ENCODE results near the gene COL5A3.

DNA sequence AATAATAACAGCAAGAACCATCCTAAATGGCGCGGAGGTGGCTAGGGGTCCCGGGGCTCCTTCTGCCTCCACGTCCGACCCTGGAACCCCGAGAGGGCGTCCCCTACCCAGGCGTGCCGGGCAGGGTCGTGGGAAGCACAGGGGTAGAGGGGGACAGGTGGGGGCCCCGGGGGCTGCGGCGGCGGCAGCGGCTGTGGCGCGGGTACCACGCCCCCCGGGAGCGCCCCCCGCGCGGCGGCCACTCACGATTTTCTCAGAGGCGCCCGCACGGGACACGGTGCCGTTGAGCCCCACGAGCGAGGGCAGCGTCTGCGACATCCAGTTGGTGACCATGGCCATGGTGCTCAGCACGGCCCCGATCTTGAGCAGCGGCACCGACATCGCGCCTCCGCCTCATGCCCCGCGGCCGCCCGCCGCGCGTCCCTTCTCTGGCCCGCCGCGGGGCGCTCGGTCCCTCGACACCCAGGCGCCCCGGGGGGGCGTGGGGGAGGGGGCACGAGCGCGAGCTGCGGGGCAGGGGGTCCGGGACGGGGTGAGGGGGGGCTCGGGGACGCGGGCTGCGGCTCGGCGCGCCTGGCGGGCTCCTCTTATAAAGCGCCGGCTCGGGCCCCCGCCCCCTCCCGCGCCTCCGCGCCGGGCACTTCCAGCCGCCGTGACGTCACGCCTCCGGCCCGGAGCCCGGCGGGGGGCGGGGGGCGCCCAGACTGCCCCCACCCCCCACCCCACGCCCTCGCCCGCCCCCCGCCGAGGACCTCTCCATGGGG is 96.9 kb downstream of the COL5A3 start:
- TF ChIP-seq TCF7L2 (IDR thresholded peaks at IDR 0.05; ENCODE audit: low read depth, low read length) (no peak), POLR2AphosphoS5 (IDR thresholded peaks at IDR 0.05; ENCODE audit: low read depth, low read length) (no peak)
- TF ChIP-seq, protein P1, sequence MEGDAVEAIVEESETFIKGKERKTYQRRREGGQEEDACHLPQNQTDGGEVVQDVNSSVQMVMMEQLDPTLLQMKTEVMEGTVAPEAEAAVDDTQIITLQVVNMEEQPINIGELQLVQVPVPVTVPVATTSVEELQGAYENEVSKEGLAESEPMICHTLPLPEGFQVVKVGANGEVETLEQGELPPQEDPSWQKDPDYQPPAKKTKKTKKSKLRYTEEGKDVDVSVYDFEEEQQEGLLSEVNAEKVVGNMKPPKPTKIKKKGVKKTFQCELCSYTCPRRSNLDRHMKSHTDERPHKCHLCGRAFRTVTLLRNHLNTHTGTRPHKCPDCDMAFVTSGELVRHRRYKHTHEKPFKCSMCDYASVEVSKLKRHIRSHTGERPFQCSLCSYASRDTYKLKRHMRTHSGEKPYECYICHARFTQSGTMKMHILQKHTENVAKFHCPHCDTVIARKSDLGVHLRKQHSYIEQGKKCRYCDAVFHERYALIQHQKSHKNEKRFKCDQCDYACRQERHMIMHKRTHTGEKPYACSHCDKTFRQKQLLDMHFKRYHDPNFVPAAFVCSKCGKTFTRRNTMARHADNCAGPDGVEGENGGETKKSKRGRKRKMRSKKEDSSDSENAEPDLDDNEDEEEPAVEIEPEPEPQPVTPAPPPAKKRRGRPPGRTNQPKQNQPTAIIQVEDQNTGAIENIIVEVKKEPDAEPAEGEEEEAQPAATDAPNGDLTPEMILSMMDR (IDR thresholded peaks at IDR 0.05): no peak

Data from Panc1 (cell line).